Measurements from ENCODE around the gene ZBTB17. TPM values are rescaled to one million over a fixed set of nuclear protein-coding genes. Genes with fewer than 3 reads are reported as not detected.

Gene ZBTB17
- total and polyA plus RNA-seq, 2 of the 8 experiments (the other 6 are each of a cell fraction or from before 2014, with no cell fraction given): 24.7 to 36.2 TPM

DNA sequence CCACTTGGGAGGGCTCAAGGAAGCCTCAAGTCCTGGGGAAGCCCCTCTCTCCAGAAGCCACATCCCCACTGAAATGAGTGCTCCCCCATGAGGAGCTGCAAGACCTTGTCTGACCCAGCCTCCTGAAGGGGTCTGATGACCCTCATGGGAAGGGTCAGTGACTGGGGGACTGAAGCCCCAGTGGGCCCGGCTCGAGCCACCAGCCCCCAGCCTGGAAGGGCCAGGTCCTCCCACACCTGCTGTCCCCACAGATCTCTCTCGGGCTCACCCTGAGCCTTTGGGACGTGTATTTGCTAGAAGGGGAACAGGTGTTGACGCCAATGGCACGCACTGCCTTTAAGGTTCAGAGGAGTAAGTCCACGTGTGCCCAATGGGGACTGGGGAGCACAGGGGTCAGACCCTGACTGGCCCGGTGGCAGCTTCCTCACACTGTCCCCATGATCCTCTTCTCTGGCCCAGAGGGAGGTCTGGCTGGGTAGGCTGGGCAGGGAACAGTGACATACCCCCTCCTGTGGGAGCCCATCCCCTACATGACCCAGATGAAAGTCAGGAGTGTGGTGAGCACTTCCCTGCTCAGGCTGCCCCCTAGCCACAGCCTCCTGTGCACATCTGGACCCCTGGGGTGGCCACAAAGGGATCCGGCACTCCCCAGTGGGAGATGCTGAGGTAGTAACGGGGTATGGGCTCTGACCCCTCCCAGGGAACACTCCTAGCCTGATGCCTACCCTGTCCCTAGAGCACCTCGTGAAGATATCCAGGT, 15.7 kb upstream of the ZBTB17 start:
- H3K18ac ChIP-seq (ENCODE audit: extremely low read depth, low read length): no peak overlapping the region
- no peak overlapping the region; the same call in 1 of the 2 replicates for H3K27ac ChIP-seq (ENCODE audit: low read depth, low read length)
- DNase-seq (ENCODE audit: low read depth in 1 of 2, low spot score in 2 of 2) (no peak), FAIRE-seq (no peak)
- H3K79me1 ChIP-seq (ENCODE audit: low read depth, low read length): no peaks in the 10 kb centered on the region
- no peaks in the 10 kb centered on the region for H3K79me2 ChIP-seq (ENCODE audit: control insufficient read depth in 1 of 2, insufficient read depth in 2 of 2, low read length in 2 of 2)
- H2AK5ac ChIP-seq (ENCODE audit: low read depth, low read length): no peak overlapping the region
- no peak overlapping the region for H4K8ac ChIP-seq (ENCODE audit: extremely low read depth, insufficient read depth, low read length)
- TF ChIP-seq CHD2 (IDR thresholded peaks at IDR 0.05; ENCODE audit: low read length): no peak
- TF ChIP-seq TAF7 (optimal IDR thresholded peaks at IDR 0.05; ENCODE audit: borderline replicate concordance, low read depth, low read length): no peak
- no peak for TF ChIP-seq MAFK (IDR thresholded peaks at IDR 0.05; ENCODE audit: low read depth, low read length)
- no peak for TF ChIP-seq SUZ12 (IDR thresholded peaks at IDR 0.05; ENCODE audit: low read length)
- WGBS, 2 experiments (ENCODE audit: extremely low coverage in 1 of 2, insufficient coverage in 1 of 2, insufficient read length in 1 of 2, insufficient replicate concordance in 2 of 2, low coverage in 1 of 2, low lambda C conversion rate in 2 of 2, missing lambda C conversion rate in 1 of 2): 81% methylated on average over 9 of the region's 11 CpGs; no CpG with 5 or more reads in 1 of the 2 experiments
- H3K4ac ChIP-seq (replicated peaks; ENCODE audit: insufficient read length, low read depth, low read length): no peak overlapping the region
- no peak overlapping the region for H3K56ac ChIP-seq (replicated peaks; ENCODE audit: insufficient read length, low read depth, low read length)
- H2BK20ac ChIP-seq (ENCODE audit: low read length): no peak overlapping the region
- H2BK5ac ChIP-seq (ENCODE audit: low read depth, low read length): no peak overlapping the region
- no peaks in the 10 kb centered on the region for H3K4me1 ChIP-seq (replicated peaks in 1 of 4; ENCODE audit: control insufficient read depth in 3 of 4, insufficient read depth in 4 of 4, low read length in 3 of 4)
- CTCF ChIA-PET (ENCODE audit: partially characterized antibody): interaction anchor here (2.1 kb wide), 1 partner anchor 34 kb away, joined by 8 read pairs; no protein-coding TSS in a partner anchor
- H3K23ac ChIP-seq (ENCODE audit: insufficient read length): no peak overlapping the region
- H3K27me3 ChIP-seq (replicated peaks in 1 of 4; ENCODE audit: control insufficient read depth in 3 of 4, extremely low read depth in 1 of 4, insufficient read depth in 3 of 4, low read length in 3 of 4): no peaks in the 10 kb centered on the region
- peaks cover 0 to 1% of the 10 kb centered on the region in 2 experiments for H4K20me1 ChIP-seq (replicated peaks in 1 of 2; ENCODE audit: control insufficient read depth in 1 of 2, insufficient read depth in 2 of 2, low read length in 2 of 2)
- no peak overlapping the region for H2BK12ac ChIP-seq (ENCODE audit: low read depth, low read length)
- H2BK15ac ChIP-seq (ENCODE audit: low read length): no peak overlapping the region
- no peaks in the 10 kb centered on the region for H3K23me2 ChIP-seq (ENCODE audit: low read depth, low read length)
- H2AFZ ChIP-seq (ENCODE audit: low read length): no peak overlapping the region
- H3K4me2 ChIP-seq (ENCODE audit: insufficient read depth in 1 of 2, low read depth in 2 of 2, low read length in 2 of 2): no peak overlapping the region
- POLR2A ChIA-PET (ENCODE audit: partially characterized antibody): no interaction called here
- H3K9me3 ChIP-seq (ENCODE audit: insufficient read depth in 2 of 2, low read depth in 1 of 2, low read length in 1 of 2): no peaks in the 10 kb centered on the region
- H2BK120ac ChIP-seq (replicated peaks; ENCODE audit: low read depth, low read length): no peak overlapping the region
- H3K36me3 ChIP-seq (ENCODE audit: control insufficient read depth in 2 of 4, insufficient read depth in 4 of 4, low read length in 3 of 4): no peaks in the 10 kb centered on the region
- no peak overlapping the region for H3K4me3 ChIP-seq (ENCODE audit: extremely low read depth in 1 of 4, insufficient read depth in 2 of 4, low read depth in 3 of 4, low read length in 4 of 4)
- no peak overlapping the region for H4K5ac ChIP-seq (ENCODE audit: insufficient read length, low read depth, low read length)
- H4K91ac ChIP-seq (replicated peaks; ENCODE audit: insufficient read length, low read length): no peak overlapping the region
- no peak overlapping the region for H3K9ac ChIP-seq (replicated peaks in 1 of 4; ENCODE audit: extremely low read depth in 1 of 4, low read depth in 3 of 4, low read length in 3 of 4)
- no peak overlapping the region for H3K14ac ChIP-seq (ENCODE audit: insufficient read length)

All from H1 (cell line).